ENCODE measurements around the gene PRKD3.

PRKD3 gene

DNA sequence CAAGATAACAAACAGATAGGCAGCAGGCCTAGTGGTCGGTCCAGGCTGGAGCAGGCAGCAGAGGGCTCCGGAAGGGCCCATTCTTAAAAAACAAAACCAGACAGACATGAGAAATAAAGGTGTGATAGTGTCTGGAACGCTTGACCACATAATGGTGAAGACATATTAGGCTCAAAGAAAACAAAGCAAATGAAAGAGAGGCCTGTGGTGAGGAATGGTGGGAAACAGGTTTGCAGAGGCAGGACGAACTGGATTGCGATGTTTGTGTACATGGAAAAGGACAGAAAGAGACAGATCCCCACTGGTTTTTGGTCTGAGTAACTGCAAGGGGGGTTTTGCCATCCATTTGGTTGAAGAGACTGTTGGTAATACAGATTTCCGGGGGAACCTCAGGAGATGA, 39.7 kb upstream of the PRKD3 start:
- H3K4me3 ChIP-seq (replicated peaks; ENCODE audit: low read depth, low read length) = no peak overlapping the region
- TF ChIP-seq, protein P1, sequence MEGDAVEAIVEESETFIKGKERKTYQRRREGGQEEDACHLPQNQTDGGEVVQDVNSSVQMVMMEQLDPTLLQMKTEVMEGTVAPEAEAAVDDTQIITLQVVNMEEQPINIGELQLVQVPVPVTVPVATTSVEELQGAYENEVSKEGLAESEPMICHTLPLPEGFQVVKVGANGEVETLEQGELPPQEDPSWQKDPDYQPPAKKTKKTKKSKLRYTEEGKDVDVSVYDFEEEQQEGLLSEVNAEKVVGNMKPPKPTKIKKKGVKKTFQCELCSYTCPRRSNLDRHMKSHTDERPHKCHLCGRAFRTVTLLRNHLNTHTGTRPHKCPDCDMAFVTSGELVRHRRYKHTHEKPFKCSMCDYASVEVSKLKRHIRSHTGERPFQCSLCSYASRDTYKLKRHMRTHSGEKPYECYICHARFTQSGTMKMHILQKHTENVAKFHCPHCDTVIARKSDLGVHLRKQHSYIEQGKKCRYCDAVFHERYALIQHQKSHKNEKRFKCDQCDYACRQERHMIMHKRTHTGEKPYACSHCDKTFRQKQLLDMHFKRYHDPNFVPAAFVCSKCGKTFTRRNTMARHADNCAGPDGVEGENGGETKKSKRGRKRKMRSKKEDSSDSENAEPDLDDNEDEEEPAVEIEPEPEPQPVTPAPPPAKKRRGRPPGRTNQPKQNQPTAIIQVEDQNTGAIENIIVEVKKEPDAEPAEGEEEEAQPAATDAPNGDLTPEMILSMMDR (IDR thresholded peaks at IDR 0.05; ENCODE audit: low read length, missing control alignments) = no peak
- DNase-seq (ENCODE audit: low read depth) = no peak

- no peak for DNase-seq (ENCODE audit: low read depth)
- TF ChIP-seq, protein P1 (IDR thresholded peaks at IDR 0.05; ENCODE audit: low read length, missing control alignments) = no peak
- H3K4me3 ChIP-seq (replicated peaks; ENCODE audit: low read depth, low read length) = no peak overlapping the region
Measured at GRCh38 chr2:37361994-37362698, 37.5 kb upstream of the PRKD3 start.

GRCh38 chr2:37361216-37361815, 36.7 kb upstream of the PRKD3 start:
- TF ChIP-seq, protein P1 (IDR thresholded peaks at IDR 0.05; ENCODE audit: low read length, missing control alignments) = no peak
- no peak for DNase-seq (ENCODE audit: low read depth)
- H3K4me3 ChIP-seq (replicated peaks; ENCODE audit: low read depth, low read length) = no peak overlapping the region

GRCh38 chr2:37358466-37358865, 33.8 kb upstream of the PRKD3 start:
- no peak for DNase-seq (ENCODE audit: low read depth)
- TF ChIP-seq, protein P1 (IDR thresholded peaks at IDR 0.05; ENCODE audit: low read length, missing control alignments) = no peak
- H3K4me3 ChIP-seq (replicated peaks; ENCODE audit: low read depth, low read length) = no peak overlapping the region

- TF ChIP-seq, protein P1 (IDR thresholded peaks at IDR 0.05; ENCODE audit: low read length, missing control alignments) = no peak
- H3K4me3 ChIP-seq (replicated peaks; ENCODE audit: low read depth, low read length) = no peak overlapping the region
- no peak for DNase-seq (ENCODE audit: low read depth)
Measured at GRCh38 chr2:37357530-37357929, 32.9 kb upstream of the PRKD3 start.

GRCh38 chr2:37357069-37357468, 32.4 kb upstream of the PRKD3 start:
- H3K4me3 ChIP-seq (replicated peaks; ENCODE audit: low read depth, low read length) = no peak overlapping the region
- TF ChIP-seq, protein P1 (IDR thresholded peaks at IDR 0.05; ENCODE audit: low read length, missing control alignments) = no peak
- no peak for DNase-seq (ENCODE audit: low read depth)

DNA sequence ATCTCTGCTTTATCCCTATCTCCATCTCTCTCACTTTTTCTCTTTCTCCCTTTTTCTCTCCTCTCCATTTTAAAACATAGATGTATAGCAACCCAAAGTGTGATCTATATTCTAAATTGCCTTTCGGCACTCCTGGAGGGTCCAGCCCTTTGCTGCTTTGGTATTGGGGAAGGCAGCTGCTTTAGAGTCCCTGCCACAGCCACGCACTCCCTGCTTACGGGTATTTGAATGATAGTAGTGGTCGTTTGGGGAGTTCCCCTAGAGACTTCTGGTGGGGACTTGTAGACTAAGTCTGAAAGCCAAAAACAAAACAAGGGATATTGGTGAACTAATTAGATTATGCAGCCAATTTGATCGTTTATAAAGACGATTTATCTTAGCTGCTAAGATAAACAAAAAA, 31.7 kb upstream of the PRKD3 start:
- no peak for DNase-seq (ENCODE audit: low read depth)
- H3K4me3 ChIP-seq (replicated peaks; ENCODE audit: low read depth, low read length) = no peak overlapping the region
- TF ChIP-seq, protein P1 (IDR thresholded peaks at IDR 0.05; ENCODE audit: low read length, missing control alignments) = no peak
